ENCODE measurements around the gene CDH13. TPM values are rescaled to one million over a fixed set of nuclear protein-coding genes. Genes with fewer than 3 reads are reported as not detected.
A peak's percentile ranks its signal among the peaks of the same experiment; 100 is the strongest.

CDH13 gene
- total and polyA plus RNA-seq, 2 of the 8 experiments (the other 6 are each of a cell fraction or from before 2014, with no cell fraction given): 2.3 to 2.4 TPM

DNA sequence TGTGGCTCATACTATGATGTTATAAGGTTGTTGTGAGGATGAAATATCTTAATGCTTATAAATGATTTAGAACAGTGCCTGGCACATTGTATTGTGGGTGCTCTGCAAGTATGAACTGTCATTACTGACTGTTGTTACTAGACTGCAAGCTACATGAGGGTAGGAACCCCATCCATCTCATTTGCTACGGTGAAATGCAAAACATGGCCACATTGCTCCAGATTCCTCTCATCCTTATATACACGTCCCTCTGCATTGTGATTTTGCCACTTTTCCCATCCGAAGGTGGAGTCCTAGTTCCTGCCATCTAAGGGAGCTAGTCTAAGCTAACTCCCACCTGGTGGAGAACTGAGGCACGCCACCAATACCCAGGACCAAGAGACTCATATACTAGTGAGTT, 1210.8 kb downstream of the CDH13 start:
- no peaks in the 10 kb centered on the region for H3K27me3 ChIP-seq (replicated peaks in 1 of 4; ENCODE audit: control insufficient read depth in 3 of 4, extremely low read depth in 1 of 4, insufficient read depth in 3 of 4, low read length in 3 of 4)
- no peak for FAIRE-seq
- 87% methylated on average over 4 of the region's 4 CpGs; no CpG with 5 or more reads in 1 of the 2 experiments for WGBS, 2 experiments (ENCODE audit: extremely low coverage in 1 of 2, insufficient coverage in 1 of 2, insufficient read length in 1 of 2, insufficient replicate concordance in 2 of 2, low coverage in 1 of 2, low lambda C conversion rate in 2 of 2, missing lambda C conversion rate in 1 of 2)
- TF ChIP-seq EGR1 (IDR thresholded peaks at IDR 0.05; ENCODE audit: borderline replicate concordance, low read depth, low read length): no peak
- no peak for TF ChIP-seq HDAC2 (IDR thresholded peaks at IDR 0.05; ENCODE audit: borderline replicate concordance in 1 of 2, low read depth in 2 of 2, low read length in 2 of 2)
- TF ChIP-seq KDM4A (IDR thresholded peaks at IDR 0.05; ENCODE audit: low read depth, low read length, severe bottlenecking): no peak
- TF ChIP-seq KDM5A (IDR thresholded peaks at IDR 0.05; ENCODE audit: low read length): no peak
- TF ChIP-seq, protein P1, sequence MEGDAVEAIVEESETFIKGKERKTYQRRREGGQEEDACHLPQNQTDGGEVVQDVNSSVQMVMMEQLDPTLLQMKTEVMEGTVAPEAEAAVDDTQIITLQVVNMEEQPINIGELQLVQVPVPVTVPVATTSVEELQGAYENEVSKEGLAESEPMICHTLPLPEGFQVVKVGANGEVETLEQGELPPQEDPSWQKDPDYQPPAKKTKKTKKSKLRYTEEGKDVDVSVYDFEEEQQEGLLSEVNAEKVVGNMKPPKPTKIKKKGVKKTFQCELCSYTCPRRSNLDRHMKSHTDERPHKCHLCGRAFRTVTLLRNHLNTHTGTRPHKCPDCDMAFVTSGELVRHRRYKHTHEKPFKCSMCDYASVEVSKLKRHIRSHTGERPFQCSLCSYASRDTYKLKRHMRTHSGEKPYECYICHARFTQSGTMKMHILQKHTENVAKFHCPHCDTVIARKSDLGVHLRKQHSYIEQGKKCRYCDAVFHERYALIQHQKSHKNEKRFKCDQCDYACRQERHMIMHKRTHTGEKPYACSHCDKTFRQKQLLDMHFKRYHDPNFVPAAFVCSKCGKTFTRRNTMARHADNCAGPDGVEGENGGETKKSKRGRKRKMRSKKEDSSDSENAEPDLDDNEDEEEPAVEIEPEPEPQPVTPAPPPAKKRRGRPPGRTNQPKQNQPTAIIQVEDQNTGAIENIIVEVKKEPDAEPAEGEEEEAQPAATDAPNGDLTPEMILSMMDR (IDR thresholded peaks at IDR 0.05; ENCODE audit: control extremely low read depth in 1 of 3, insufficient read depth in 1 of 3, low read depth in 1 of 3, low read length in 3 of 3): no peak
- TF ChIP-seq JUND (IDR thresholded peaks at IDR 0.05; ENCODE audit: low read length): no peak
- no peak for TF ChIP-seq POLR2A (IDR thresholded peaks at IDR 0.05; ENCODE audit: control extremely low read depth in 1 of 2, low read depth in 2 of 2, low read length in 2 of 2)
- no peak for TF ChIP-seq SRF (IDR thresholded peaks at IDR 0.05; ENCODE audit: low read depth, low read length)
- no peak for TF ChIP-seq NANOG (IDR thresholded peaks at IDR 0.05; ENCODE audit: insufficient read depth, low read depth, low read length, poor library complexity, severe bottlenecking)
- TF ChIP-seq EP300 (IDR thresholded peaks at IDR 0.05; ENCODE audit: borderline replicate concordance in 1 of 2, low read depth in 2 of 2, low read length in 2 of 2): no peak
- TF ChIP-seq ASH2L (IDR thresholded peaks at IDR 0.05; ENCODE audit: low read length): no peak

More for the DNA sequence above, 1210.8 kb downstream of the CDH13 start:
- peak overlapping the region; percentile 46 for H4K91ac ChIP-seq (replicated peaks; ENCODE audit: insufficient read length, low read length)
- no peak overlapping the region for H3K23ac ChIP-seq (ENCODE audit: insufficient read length)
- peaks cover 8 to 9% of the 10 kb centered on the region in 2 experiments for H3K9me3 ChIP-seq (ENCODE audit: insufficient read depth in 2 of 2, low read depth in 1 of 2, low read length in 1 of 2)
- no peak overlapping the region for H3K56ac ChIP-seq (replicated peaks; ENCODE audit: insufficient read length, low read depth, low read length)
- H3K36me3 ChIP-seq (ENCODE audit: control insufficient read depth in 2 of 4, insufficient read depth in 4 of 4, low read length in 3 of 4): no peaks in the 10 kb centered on the region
- peak overlapping the region; percentile 16; the same call in 1 of the 2 replicates for H2BK5ac ChIP-seq (ENCODE audit: low read depth, low read length)
- 0 out of 2 replicates have a peak overlapping the region, but pooled peaks have one; percentile 7 for H3K18ac ChIP-seq (ENCODE audit: extremely low read depth, low read length)
- no peak overlapping the region for H3K14ac ChIP-seq (ENCODE audit: insufficient read length)
- H3K79me1 ChIP-seq (ENCODE audit: low read depth, low read length): no peaks in the 10 kb centered on the region
- no peaks in the 10 kb centered on the region for H3K23me2 ChIP-seq (ENCODE audit: low read depth, low read length)
- H2BK12ac ChIP-seq (ENCODE audit: low read depth, low read length): peak overlapping the region; percentile 69
- no peak overlapping the region for H3K4me3 ChIP-seq (ENCODE audit: extremely low read depth in 1 of 4, insufficient read depth in 2 of 4, low read depth in 3 of 4, low read length in 4 of 4)
- peak overlapping the region; percentile 36; the same call in 1 of the 2 replicates for H2BK20ac ChIP-seq (ENCODE audit: low read length)
- no peak overlapping the region for H3K9ac ChIP-seq (replicated peaks in 1 of 4; ENCODE audit: extremely low read depth in 1 of 4, low read depth in 3 of 4, low read length in 3 of 4)
- peak overlapping the region; percentile 55; the same call in 1 of the 2 replicates for H2AK5ac ChIP-seq (ENCODE audit: low read depth, low read length)
- peak overlapping the region; percentile 62 for H2BK15ac ChIP-seq (ENCODE audit: low read length)
- H4K8ac ChIP-seq (ENCODE audit: extremely low read depth, insufficient read depth, low read length): no peak overlapping the region
- H4K20me1 ChIP-seq (replicated peaks in 1 of 2; ENCODE audit: control insufficient read depth in 1 of 2, insufficient read depth in 2 of 2, low read length in 2 of 2): no peaks in the 10 kb centered on the region
- no peaks in the 10 kb centered on the region for H3K79me2 ChIP-seq (ENCODE audit: control insufficient read depth in 1 of 2, insufficient read depth in 2 of 2, low read length in 2 of 2)
- no peak overlapping the region for H3K4me2 ChIP-seq (ENCODE audit: insufficient read depth in 1 of 2, low read depth in 2 of 2, low read length in 2 of 2)
- CTCF ChIA-PET (ENCODE audit: partially characterized antibody): interaction anchor here (2.8 kb wide), 1 partner anchor 12 kb away, joined by 23 read pairs; no protein-coding TSS in a partner anchor
- H2BK120ac ChIP-seq (replicated peaks; ENCODE audit: low read depth, low read length): no peak overlapping the region
- H2AFZ ChIP-seq (ENCODE audit: low read length): no peak overlapping the region
- no peak overlapping the region for H3K4ac ChIP-seq (replicated peaks; ENCODE audit: insufficient read length, low read depth, low read length)
- no peak overlapping the region for H4K5ac ChIP-seq (ENCODE audit: insufficient read length, low read depth, low read length)
- H3K4me1 ChIP-seq (replicated peaks in 1 of 4; ENCODE audit: control insufficient read depth in 3 of 4, insufficient read depth in 4 of 4, low read length in 3 of 4): peaks cover 6 to 31% (median 16%) of the 10 kb centered on the region in 4 experiments
- no peak overlapping the region for H3K27ac ChIP-seq (ENCODE audit: low read depth, low read length)
- no peak for DNase-seq (ENCODE audit: low read depth in 1 of 2, low spot score in 2 of 2)
- POLR2A ChIA-PET (ENCODE audit: partially characterized antibody): interaction anchor here (1.5 kb wide), 1 partner anchor 13 kb away, joined by 3 read pairs; no protein-coding TSS in a partner anchor
